ENCODE data around the gene SMAD1.
"Not testable (repeated sequence)": the region's sequence is repeated elsewhere in the genome, so short reads cannot be mapped to it uniquely, and the experiment has no call there.

Gene SMAD1

GRCh38 chr4:145530662-145531061 lies 49.0 kb downstream of the SMAD1 start:
- Mint-ChIP-seq H3K9me3 (no peaks in the 10 kb centered on the region), H3K4me3 (no peak overlapping the region), H3K27ac (no peak overlapping the region), H3K36me3 (no peaks in the 10 kb centered on the region), H3K4me1 (no peaks in the 10 kb centered on the region)
- ATAC-seq (peak; percentile 36), DNase-seq (ENCODE audit: low spot score in 2 of 2) (no peak)

DNA sequence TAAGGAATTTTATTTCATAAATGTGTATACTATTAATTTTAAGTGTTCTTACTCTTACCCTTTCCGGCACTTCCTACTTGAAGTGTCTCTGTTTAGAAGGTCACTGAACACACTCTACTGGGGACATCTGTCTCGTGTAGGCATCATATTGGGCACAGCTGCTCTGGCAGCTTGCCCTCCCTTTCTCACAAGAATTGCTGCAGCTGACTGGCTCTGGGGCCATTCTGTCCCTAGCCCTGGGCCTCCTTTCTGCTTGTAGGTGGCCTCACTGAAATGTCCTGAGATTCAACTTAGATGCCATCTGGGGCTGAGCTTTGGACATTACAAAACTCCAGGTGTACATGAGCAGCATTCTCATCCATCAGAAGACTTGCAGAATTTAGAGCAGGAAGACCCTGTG lies 49.6 kb downstream of the SMAD1 start:
- H3K9me3 Mint-ChIP-seq: no peaks in the 10 kb centered on the region
- H3K36me3 Mint-ChIP-seq: no peaks in the 10 kb centered on the region
- H3K4me3 Mint-ChIP-seq: no peak overlapping the region
- ATAC-seq (no peak), DNase-seq (ENCODE audit: low spot score in 2 of 2) (no peak)
- no peaks in the 10 kb centered on the region for H3K4me1 Mint-ChIP-seq
- H3K27ac Mint-ChIP-seq: no peak overlapping the region

GRCh38 chr4:145531859-145532258 lies 50.2 kb downstream of the SMAD1 start:
- Mint-ChIP-seq H3K27ac (no peak overlapping the region), H3K4me3 (no peak overlapping the region), H3K9me3 (no peaks in the 10 kb centered on the region), H3K4me1 (no peaks in the 10 kb centered on the region), H3K36me3 (no peaks in the 10 kb centered on the region)
- ATAC-seq (no peak), DNase-seq (ENCODE audit: low spot score in 2 of 2) (no peak)

DNA sequence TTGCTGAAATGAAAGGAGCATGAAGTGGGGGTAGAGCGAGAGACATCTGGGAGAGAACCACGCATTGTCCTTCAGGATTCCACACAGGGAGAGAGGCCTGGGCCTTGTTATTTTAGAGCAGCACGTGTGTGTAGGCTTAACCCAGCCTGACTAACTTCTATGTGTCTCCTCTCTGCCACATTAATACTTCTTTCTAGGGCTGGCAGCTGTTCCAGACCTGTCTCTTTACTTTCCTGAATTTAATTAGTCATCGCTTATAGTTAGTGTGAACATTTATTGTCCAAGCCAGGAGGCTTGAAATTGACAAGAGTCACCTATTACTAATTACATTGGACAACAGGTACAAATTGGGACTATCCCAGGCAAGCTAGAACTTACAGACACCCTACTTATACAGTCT lies 51.3 kb downstream of the SMAD1 start:
- Mint-ChIP-seq H3K9me3 (no peaks in the 10 kb centered on the region), H3K4me3 (no peak overlapping the region), H3K27ac (no peak overlapping the region), H3K4me1 (no peaks in the 10 kb centered on the region), H3K36me3 (no peaks in the 10 kb centered on the region)
- no peak for ATAC-seq
- DNase-seq (ENCODE audit: low spot score in 2 of 2): no peak

DNA sequence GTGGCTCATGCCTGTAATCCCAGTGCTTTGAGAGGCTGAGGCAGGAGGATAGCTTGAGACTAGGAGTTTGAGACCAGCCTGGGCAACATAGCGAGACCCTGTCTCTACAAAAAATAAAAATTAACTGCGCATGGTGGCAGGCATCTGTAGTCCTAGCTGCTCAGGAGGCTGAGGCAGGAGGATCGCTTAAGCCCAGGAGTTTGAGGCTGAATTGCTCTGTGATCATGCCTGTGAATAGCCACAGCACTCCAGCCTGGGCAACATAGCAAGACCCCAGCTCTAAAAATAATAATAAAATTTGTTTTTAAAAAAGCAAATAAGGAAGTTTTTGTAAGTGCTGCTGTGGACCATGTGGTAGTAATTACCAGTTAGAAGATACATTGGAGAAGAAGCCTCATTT lies 51.8 kb downstream of the SMAD1 start:
- H3K9me3 Mint-ChIP-seq; H3K27ac Mint-ChIP-seq; DNase-seq (ENCODE audit: low spot score in 2 of 2); H3K36me3 Mint-ChIP-seq; H3K4me1 Mint-ChIP-seq; H3K4me3 Mint-ChIP-seq; ATAC-seq: not testable (repeated sequence)

GRCh38 chr4:145533961-145534360 lies 52.3 kb downstream of the SMAD1 start:
- ATAC-seq: no peak
- no peak overlapping the region for H3K27ac Mint-ChIP-seq
- no peaks in the 10 kb centered on the region for H3K4me1 Mint-ChIP-seq

GRCh38 chr4:145535202-145535601 lies 53.5 kb downstream of the SMAD1 start:
- Mint-ChIP-seq H3K27ac (no peak overlapping the region), H3K4me3 (no peak overlapping the region), H3K36me3 (no peaks in the 10 kb centered on the region), H3K4me1 (no peaks in the 10 kb centered on the region), H3K9me3 (no peaks in the 10 kb centered on the region)
- ATAC-seq: no peak
- DNase-seq (ENCODE audit: low spot score in 2 of 2): no peak

More at GRCh38 chr4:145533961-145534360, 52.3 kb downstream of the SMAD1 start:
- Mint-ChIP-seq H3K4me3 (no peak overlapping the region), H3K9me3 (no peaks in the 10 kb centered on the region), H3K36me3 (no peaks in the 10 kb centered on the region)
- DNase-seq (ENCODE audit: low spot score in 2 of 2): no peak

DNA sequence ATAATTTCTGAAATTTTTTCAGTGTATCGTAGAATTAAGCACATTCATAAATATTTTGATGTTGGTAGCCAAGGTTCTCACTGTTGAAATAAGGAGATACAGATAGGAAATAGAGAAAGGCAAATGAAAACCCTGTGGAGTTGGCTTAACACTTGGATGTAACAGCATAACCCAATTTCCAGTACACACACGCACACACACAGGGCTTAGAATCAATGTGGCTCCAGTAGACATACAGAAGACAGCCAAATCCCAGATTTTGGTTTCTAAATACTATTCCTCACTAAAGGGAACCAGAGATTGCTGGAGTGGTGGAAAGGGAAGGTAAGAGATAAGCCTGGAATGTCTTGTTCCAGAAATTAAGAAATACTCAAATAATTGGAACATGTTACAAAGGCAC lies 54.4 kb downstream of the SMAD1 start:
- DNase-seq (ENCODE audit: low spot score in 2 of 2): no peak
- no peak overlapping the region for H3K27ac Mint-ChIP-seq
- no peaks in the 10 kb centered on the region for H3K9me3 Mint-ChIP-seq
- no peaks in the 10 kb centered on the region for H3K4me1 Mint-ChIP-seq
- no peaks in the 10 kb centered on the region for H3K36me3 Mint-ChIP-seq
- no peak overlapping the region for H3K4me3 Mint-ChIP-seq
- ATAC-seq: no peak

DNA sequence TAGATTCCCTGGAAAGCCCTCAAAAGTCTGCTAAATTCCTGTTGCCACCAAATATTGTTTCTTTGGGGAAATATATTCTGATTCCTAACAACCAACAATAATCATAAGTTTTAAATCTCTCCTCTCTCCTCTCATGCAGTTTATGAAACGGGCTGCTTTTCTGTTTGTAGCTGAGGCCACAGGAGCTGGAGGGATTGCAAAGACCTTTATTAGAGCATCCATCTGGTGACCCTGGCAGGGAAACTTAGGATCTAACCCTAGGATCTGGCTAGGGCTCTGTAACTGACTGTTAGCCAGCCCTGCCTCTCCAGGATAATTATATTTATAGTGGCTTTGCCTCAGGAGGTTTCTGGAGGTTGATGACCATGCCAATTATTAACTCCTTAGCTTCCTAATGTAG lies 56.9 kb downstream of the SMAD1 start:
- H3K4me3 Mint-ChIP-seq: no peak overlapping the region
- no peaks in the 10 kb centered on the region for H3K9me3 Mint-ChIP-seq
- DNase-seq (ENCODE audit: low spot score in 2 of 2) (no peak), ATAC-seq (no peak)
- H3K27ac Mint-ChIP-seq: no peak overlapping the region
- H3K36me3 Mint-ChIP-seq: no peaks in the 10 kb centered on the region
- no peaks in the 10 kb centered on the region for H3K4me1 Mint-ChIP-seq

DNA sequence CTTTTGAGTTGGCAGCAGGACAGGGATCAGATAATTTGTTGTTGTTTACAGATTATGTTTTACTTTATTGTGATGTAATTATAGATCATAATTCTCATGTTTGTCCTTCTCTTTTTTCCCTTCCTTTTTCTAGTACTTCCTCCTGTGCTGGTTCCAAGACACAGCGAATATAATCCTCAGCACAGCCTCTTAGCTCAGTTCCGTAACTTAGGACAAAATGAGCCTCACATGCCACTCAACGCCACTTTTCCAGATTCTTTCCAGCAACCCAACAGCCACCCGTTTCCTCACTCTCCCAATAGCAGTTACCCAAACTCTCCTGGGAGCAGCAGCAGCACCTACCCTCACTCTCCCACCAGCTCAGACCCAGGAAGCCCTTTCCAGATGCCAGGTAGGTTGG lies 58.0 kb downstream of the SMAD1 start:
- Mint-ChIP-seq H3K4me1 (no peaks in the 10 kb centered on the region), H3K36me3 (no peaks in the 10 kb centered on the region), H3K4me3 (no peak overlapping the region), H3K27ac (no peak overlapping the region), H3K9me3 (no peaks in the 10 kb centered on the region)
- DNase-seq (ENCODE audit: low spot score in 2 of 2) (no peak), ATAC-seq (no peak)

DNA sequence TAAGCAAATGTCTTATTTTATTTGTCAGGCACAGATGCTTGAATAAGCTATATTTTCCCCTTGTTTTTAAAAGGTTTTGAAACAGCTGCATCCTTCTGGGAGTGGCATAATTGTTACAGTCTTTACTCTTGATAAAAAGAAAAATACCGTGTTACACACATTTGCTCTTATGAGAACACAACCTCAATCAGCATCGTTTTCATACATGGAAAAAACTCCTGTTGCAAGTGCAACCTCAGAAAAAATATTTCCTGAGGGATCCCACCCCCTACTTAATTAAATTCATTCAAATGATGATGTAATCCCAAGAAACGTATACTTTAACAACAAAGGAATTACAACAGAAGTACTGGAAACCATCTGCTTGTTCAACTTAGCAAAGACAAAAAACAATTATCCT lies 58.6 kb downstream of the SMAD1 start:
- DNase-seq (ENCODE audit: low spot score in 2 of 2): no peak
- Mint-ChIP-seq H3K36me3 (no peaks in the 10 kb centered on the region), H3K4me3 (no peak overlapping the region), H3K4me1 (no peaks in the 10 kb centered on the region), H3K27ac (no peak overlapping the region), H3K9me3 (no peaks in the 10 kb centered on the region)
- no peak for ATAC-seq

DNA sequence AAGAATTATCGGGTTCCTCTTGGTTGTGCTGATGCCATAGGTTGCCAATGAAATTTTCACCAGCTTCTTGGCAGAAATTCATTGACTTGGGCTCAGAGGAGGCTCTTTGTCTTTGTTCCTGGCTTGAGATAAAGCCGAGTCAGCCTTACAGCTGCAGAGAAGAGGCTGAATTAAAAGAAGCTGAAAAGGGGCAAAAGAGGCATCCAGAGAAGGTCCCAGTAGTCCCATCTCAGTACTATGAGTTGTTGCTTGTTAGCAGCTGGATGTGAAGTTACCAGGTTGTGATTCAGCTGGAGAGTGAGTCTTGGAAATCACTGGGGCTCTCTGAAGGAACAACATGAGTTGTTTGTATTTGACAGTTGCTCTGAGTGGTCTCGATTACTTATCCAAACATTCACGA lies 59.7 kb downstream of the SMAD1 start:
- Mint-ChIP-seq H3K36me3 (no peaks in the 10 kb centered on the region), H3K9me3 (no peaks in the 10 kb centered on the region), H3K4me3 (no peak overlapping the region), H3K27ac (no peak overlapping the region), H3K4me1 (no peaks in the 10 kb centered on the region)
- no peak for DNase-seq (ENCODE audit: low spot score in 2 of 2)
- ATAC-seq: no peak

DNA sequence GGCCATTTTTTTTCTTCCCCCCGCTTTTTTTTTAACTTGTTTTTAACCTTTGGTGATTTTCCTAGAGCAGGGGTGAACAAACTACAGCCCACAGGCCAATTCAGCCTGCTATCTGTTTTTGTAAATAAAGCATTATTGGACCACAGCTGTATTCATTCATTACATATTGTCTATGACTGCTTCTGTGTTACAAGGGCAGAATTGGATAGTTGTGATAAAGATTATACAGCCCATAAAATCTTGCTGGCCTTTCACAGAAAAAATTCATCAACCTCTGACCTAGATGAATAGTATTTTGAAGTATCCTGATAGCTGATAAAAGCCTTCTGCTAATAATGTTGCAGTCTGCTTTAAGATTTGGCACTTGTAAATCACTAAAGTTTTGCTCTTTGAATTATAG lies 63.4 kb downstream of the SMAD1 start:
- Mint-ChIP-seq H3K36me3 (no peaks in the 10 kb centered on the region), H3K9me3 (no peaks in the 10 kb centered on the region), H3K4me3 (no peak overlapping the region), H3K4me1 (no peaks in the 10 kb centered on the region), H3K27ac (no peak overlapping the region)
- ATAC-seq (no peak), DNase-seq (ENCODE audit: low spot score in 2 of 2) (no peak)

GRCh38 chr4:145545538-145546174 lies 64.0 kb downstream of the SMAD1 start:
- Mint-ChIP-seq H3K4me1 (no peaks in the 10 kb centered on the region), H3K4me3 (no peak overlapping the region), H3K27ac (no peak overlapping the region), H3K36me3 (no peaks in the 10 kb centered on the region), H3K9me3 (no peaks in the 10 kb centered on the region)
- no peak for ATAC-seq
- DNase-seq (ENCODE audit: low spot score in 2 of 2): no peak

DNA sequence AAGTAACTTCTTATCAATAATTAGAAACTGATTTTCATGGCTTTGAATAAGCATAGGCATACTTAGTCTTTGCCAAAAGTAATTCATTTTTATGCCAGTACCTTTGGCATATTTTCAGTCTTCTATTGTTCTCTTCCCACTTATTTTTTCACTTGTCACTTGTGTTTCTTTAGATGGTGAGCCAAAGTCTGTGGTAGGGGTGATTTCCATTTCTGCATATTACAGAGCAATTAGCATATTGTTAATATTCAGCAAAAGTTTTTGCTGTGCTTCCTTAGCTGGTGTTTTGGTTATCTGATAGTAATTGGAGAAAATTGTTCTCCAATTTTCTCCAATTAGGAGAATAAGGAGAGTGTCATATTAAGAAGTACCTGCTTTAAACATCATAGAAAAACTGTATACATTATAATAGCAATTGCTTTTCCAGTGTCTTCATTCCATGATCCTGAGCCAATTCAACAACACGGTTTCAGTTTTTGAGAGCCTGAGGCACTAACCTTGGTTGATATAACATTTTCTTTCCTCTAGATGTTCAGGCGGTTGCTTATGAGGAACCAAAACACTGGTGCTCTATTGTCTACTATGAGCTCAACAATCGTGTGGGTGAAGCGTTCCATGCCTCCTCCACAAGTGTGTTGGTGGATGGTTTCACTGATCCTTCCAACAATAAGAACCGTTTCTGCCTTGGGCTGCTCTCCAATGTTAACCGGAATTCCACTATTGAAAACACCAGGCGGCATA lies 64.7 kb downstream of the SMAD1 start:
- no peak overlapping the region for H3K27ac Mint-ChIP-seq
- H3K9me3 Mint-ChIP-seq: no peaks in the 10 kb centered on the region
- ATAC-seq (no peak), DNase-seq (ENCODE audit: low spot score in 2 of 2) (no peak)
- H3K4me1 Mint-ChIP-seq: no peaks in the 10 kb centered on the region
- no peaks in the 10 kb centered on the region for H3K36me3 Mint-ChIP-seq
- no peak overlapping the region for H3K4me3 Mint-ChIP-seq

DNA sequence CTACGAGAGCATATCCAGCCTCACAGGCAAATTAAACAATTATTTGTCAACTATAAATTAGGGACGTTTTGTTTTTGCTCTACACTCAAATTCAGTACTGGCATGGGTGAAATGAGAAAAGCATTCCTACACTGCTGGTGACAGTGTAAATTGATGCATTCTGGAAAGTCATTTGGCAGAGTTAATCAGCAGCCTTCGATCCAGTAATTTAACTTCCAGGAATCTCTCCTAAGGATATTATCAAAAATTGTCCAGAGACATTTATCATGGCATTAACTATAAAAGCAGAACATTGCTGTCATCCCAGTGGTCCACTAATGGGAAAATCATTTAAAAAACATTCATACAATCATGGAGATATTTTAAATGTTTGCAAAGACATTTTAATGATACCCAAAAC lies 70.0 kb downstream of the SMAD1 start:
- no peak for ATAC-seq
- no peak overlapping the region for H3K4me3 Mint-ChIP-seq
- H3K36me3 Mint-ChIP-seq: no peaks in the 10 kb centered on the region
- no peaks in the 10 kb centered on the region for H3K9me3 Mint-ChIP-seq
- no peak overlapping the region for H3K27ac Mint-ChIP-seq
- H3K4me1 Mint-ChIP-seq: no peaks in the 10 kb centered on the region
- DNase-seq (ENCODE audit: low spot score in 2 of 2): no peak

Measured in stimulated activated effector memory CD8-positive, alpha-beta T cell treated with anti-CD3 and anti-CD28 coated beads, Interleukin-12 subunit alpha, Interleukin-12 subunit beta, amount 100 ng/mL, for 72 hours (primary cell).